GM19468 (cell line): Measurements from ENCODE around the gene UGT3A2.

Experiments
- ATAC-seq: cut with Tn5 transposase; IDR thresholded peaks from one replicate; pipeline ENCODE4 v1.9.1; 2021; ENCODE audit warnings: mild to moderate bottlenecking, moderate library complexity, moderate number of reproducible peaks; ENCODE audit not compliant: unreplicated experiment; ENCODE audit errors: extremely low read depth

UGT3A2 gene, protein sequence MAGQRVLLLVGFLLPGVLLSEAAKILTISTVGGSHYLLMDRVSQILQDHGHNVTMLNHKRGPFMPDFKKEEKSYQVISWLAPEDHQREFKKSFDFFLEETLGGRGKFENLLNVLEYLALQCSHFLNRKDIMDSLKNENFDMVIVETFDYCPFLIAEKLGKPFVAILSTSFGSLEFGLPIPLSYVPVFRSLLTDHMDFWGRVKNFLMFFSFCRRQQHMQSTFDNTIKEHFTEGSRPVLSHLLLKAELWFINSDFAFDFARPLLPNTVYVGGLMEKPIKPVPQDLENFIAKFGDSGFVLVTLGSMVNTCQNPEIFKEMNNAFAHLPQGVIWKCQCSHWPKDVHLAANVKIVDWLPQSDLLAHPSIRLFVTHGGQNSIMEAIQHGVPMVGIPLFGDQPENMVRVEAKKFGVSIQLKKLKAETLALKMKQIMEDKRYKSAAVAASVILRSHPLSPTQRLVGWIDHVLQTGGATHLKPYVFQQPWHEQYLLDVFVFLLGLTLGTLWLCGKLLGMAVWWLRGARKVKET

DNA sequence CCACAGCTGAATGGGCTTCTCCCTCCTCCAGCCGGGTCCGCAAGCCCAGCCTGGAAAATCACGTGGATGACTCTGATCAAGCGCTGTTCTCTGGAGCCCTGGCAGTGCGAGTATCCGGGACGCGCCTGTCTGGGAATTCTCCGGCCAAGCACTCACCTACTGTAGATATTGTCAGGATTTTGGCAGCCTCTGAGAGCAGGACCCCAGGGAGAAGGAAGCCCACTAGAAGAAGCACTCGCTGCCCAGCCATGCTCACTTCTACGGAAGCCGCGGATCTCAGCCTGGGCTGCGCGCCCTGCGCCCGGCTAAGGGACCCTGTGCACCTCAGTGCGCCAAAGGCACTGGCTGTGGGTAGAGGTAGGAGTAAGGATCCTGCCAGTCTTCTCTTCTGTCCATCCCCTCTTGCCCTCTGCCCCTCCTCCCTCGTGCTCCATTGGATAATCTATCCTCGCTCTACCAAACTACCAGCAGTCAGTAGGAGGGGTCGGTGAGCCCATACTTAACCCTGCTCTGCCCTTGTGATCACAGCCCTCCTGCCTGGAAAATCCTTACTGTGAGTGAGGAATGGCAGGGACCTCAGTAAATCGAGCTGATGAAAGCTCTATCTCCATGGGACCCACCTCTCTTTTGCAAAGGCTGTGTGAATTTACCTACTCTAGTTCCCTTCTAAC lies at the start of gene UGT3A2:
Gene UGT3A2, minus strand, starts transcription at position 343 of the 671 bp plus-strand sequence. Its CDS starts 93 bp downstream, at position 250.
- no peak for ATAC-seq

DNA sequence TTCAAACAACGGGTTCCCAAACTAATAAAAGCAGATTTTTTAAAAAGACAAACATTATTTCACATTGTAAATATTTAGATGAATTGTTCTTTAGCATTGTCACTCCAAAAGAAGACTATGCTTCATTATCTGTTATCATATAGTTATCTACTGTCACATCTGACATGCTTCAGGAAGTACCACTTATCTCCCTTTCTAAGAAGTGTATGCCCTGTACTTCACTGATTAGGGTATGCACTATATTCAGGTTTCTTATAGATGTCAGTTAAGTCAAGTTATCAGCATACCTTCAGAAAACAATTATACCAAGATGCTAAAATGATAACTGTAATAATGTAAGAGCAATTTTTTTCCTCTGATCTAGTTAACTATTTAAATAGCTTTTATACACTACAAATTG lies 44.6 kb upstream of the UGT3A2 start:
- ATAC-seq = no peak

DNA sequence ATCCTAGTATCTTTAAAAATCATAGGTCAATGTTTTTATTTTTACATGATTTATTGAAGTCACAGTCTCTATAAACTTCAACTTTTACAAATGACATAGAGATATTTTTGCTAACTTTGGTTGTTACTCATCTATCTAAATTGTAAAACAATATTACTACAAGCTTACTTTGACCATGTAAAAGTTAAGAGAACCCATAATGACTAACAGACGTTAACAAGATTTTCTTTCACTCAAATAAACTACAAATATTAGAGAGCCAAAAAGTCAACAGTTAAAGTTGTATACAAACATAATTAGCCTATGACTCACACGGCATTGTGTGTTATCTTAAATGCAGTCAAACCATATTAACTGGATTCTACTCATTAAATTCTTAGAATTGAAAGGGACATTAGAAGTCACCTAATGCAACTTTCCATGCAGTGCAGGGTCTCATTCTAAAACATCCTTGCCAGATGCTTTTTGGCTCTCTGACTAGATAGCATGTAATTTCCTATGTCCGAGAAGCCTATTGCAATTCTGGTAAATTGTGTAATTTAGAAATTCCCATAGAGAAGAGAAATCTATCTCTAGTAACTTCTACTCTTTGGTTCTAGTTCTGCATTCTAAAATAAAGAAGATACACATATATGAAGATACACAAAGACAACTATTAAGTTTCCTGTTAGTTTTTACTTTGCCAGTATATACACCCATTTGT lies 42.2 kb upstream of the UGT3A2 start:
- ATAC-seq = no peak

DNA sequence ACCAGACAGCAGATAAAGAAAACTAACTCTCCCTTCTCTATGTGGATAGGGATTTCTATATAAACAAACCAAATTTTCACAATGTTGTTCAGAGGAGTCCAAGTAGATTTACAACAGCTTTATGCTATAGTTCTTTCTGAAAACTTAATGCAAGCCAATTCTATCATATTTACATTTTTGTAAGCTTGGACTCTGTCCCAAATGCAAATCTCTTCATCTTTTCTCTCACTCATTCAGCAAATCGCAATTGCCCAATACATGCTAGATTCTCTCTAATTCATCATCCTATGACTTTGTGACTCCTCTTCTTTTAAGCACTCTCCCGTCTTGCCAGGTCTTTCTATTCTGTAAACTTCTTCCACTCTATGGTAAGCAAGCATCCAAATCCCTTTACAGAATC lies 39.1 kb upstream of the UGT3A2 start:
- ATAC-seq = no peak

DNA sequence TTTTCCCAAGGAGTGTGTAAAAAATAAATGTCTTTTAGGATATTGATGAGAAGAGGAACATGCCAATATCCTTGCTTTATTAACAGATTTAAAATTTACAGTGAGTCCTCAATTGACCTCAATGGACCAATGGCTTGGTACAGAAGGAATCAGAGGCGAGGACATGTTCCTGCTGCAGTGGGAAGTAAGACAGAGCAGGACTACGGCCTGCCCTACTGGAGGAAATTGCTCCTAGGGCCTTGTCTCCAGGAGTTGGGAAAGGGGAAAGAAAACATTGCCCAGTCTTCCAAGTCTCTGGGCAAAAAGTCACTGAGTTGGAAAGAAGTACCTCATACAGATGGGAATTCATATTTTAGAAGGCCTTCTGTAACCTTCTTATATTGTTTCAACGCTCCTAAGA lies 33.1 kb upstream of the UGT3A2 start:
- no peak for ATAC-seq

DNA sequence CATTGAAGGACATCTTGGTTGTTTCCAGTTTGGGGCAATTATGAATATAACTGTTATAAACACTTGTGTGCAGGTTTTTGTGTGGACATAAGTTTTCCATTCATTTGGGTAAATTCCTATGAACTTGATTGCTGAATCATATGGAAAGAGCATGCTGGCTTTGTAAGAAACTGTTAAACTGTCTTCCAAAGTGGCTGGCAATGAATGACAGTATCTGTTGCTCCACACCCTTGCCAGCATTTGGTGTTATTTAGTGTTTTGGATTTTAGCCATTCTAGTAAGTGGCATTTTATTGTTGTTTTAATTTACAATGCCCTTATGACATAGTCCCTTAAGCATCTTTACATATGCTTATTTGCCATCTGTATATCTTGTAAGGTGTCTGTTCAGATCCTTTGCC lies 29.8 kb upstream of the UGT3A2 start:
- no peak for ATAC-seq

DNA sequence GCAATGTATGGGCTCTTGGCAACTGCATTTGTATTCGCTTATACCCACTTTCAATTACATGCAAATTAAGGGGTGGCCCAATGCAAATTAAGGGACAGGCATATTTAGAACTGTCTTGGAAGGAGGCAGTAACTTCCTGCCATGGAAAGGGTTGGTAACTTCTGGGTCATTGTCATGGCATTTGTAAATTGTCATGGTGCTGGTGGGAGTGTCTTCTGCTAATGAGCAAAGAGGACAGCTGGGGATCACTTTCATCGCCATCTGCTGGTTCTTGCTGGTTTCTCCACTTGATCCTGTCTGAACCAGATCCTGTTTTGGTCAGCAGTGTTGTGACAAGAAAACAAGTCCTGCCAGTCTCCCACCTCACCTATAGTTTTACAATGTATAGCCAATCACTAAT lies 23.3 kb upstream of the UGT3A2 start:
- ATAC-seq = peak; percentile 56

DNA sequence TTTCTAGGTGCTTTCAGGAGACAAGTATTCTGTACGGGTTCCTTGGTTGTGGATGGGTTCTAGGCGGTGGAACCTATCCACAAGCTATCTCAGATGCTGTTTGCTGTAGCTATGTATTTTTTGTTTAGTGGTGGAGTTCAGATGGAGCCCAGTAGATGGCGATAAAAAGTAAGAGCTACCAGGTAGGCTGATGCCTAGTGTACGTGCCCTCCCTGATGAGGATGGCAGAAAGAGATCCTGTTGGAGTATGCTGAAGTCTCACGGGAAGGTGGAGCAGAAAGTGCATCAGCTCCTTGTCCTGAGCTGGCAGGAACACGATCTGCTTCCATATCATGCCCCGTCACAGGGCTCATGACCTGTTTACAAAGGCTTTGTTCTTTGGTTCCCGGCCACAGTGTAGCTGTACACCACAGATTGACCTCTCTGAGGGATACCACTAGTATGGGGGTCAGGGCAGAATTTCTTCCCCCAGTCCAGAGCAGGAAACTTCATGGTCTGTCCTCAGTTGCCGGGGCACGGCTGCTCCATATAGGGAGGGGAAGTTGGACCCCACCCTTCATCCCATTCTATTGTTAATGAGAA lies 12.6 kb upstream of the UGT3A2 start:
- peak; percentile 65 for ATAC-seq

DNA sequence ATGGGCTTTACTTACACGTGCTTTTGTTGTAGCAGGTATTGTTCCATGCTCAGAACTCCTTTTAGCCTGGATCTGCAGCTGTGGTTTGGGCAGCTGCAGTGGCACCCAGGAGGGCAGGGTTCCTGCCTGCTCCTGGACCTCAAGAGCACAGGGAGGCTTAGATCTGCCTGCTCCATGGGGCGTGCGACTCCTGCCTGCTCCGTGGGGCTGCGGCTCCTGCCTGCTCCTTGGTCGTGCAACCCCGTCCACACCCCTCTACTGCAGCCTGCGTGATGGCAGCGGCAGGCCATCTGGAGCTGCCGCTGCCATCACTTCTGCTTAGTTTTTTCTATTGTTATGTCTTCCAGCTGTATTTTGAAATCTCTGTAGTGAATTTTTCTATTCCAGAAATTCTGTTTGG lies 11.7 kb upstream of the UGT3A2 start:
- no peak for ATAC-seq

DNA sequence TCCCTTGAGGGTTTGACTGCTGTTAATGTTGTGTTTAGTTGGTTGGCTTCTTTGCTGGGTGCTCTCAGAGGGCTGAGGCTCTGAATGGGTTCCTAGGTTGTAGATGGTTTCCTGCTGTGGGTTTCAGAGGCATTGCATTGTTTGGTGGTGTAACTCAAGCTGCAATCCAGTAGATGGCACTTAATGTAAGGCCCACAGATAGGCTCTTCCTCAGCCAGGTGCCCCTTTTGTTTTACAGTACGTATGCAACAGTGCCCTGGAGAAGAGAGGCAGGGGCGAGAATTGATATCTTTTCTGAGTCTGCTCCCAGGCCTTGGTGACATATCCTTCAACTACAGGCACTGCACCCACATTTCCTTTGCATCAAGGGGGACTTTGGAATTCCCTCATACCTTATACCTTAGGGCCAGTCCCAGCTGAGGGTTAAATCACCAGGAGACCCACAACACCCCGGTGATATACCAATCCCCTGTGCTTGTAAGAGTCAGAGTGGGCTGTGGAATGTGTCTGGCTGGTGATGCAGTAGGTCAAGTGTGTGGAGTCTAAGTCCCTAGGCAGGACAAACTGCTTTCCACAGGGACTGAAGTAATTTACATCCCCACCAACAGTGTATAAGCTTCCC lies 7.0 kb upstream of the UGT3A2 start:
- peak; percentile 61 for ATAC-seq

DNA sequence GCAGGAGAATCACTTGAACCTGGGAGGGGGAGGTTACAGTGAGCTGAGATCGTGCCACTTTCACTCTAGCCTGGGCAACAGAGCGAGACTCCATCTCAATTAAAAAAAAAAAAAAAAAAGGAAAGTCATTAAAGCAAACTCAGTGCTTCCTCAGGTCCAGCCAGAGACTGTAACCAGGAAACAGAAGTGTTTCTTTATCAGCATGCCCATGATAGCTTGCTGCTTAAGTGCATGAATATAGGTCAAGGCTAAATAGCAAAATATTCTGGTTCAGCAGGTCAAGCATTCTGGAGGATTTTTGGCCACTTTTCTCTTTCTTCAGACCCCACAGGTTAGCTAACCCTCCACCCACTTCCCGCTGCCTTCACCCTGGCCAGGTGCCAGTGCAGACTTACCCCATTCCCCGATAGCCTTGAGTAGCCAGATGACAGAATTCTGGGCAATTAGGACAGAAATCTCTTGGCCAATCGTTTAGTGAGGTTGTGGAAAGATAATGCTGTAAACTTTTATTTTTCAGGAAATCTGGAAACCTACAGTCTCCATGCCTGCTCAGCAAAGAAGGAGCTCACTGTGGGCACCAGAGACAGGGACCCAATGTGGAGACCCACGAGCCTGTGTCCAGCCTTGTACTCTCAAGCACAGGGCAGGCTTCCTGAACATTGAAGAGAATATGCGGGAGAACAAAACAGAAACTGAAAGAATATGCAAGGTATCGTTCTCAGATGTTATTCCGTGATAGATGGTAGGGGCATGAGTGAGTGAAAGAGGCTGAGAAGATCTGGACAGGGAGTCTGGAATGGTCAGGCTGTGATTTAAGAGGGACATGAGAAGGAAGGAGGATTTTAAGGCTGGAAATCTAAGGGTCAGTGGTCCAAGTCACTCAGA lies 4.2 kb upstream of the UGT3A2 start:
- ATAC-seq = no peak

DNA sequence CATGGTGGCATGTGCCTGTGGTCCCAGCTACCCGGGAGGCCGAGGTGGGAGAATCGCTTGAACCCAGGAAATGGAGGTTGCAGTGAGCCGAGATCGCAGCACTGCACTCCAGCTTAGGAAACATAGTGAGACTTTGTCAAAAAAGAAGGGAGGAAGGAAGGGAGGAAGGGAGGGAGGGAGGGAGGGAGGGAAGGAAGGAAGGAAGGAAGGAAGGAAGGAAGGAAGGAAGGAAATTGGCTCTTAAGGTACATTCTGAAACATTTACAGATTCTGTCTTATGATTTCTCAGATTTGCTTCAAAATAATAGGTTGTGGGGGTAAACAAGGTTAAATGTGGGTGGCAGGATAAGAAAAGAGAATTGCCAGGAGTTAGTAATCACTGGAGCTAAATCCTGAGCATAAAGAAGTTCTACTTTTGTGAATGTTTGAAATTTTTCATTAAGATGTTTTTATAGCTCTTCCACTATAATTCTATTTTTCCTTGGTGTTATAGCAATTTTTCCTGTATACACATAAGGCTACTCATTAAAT lies 2.1 kb upstream of the UGT3A2 start:
- ATAC-seq = no peak

DNA sequence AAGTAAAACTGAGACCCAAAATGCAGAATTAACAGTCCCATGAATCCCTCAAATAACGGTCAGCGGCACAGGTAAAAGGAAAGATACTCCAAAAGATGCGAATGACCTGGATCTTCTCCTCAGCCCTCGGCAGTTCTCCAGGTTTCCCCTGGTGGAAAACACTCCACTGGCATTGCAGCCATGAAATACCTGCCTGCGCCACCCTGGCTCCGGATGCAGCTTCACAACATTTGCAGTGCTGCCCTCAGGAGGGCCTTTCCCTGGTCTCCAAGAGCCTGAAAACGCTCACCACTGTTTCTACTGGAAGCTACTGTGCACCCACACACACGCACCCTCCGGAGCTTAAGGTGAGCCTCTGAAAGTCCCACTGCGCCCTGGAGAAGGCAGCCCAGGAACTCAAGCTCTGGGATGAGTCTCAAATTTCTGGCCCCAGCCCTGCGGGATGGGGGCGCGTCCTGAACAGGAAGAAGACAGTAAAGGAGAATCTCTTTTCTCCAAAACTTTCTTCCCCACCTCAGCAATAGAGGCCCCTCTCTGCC lies 612 bp downstream of the UGT3A2 start:
- no peak for ATAC-seq

DNA sequence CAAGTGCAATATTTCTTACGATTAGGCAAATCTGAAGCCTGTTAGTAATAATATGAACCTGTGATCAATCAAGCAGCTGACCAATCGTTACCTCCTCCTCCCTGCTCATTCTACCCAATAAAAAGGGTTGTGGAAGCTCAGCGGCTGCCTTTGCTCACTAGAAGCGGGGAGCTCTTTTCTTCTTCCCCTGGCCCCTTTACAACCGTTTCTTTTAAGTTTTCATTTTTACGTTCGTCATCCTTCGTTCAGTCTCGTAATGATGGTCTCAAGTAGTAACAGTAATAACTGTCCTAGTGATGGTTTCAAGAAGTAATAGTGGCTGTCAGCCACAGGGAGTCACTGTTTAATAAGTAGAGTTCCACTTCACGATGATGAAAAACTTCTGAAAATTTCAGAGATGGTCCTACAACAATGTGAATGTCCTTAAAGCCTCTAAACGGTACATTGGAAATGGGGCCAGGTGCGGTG lies 6.2 kb downstream of the UGT3A2 start:
- ATAC-seq = no peak

DNA sequence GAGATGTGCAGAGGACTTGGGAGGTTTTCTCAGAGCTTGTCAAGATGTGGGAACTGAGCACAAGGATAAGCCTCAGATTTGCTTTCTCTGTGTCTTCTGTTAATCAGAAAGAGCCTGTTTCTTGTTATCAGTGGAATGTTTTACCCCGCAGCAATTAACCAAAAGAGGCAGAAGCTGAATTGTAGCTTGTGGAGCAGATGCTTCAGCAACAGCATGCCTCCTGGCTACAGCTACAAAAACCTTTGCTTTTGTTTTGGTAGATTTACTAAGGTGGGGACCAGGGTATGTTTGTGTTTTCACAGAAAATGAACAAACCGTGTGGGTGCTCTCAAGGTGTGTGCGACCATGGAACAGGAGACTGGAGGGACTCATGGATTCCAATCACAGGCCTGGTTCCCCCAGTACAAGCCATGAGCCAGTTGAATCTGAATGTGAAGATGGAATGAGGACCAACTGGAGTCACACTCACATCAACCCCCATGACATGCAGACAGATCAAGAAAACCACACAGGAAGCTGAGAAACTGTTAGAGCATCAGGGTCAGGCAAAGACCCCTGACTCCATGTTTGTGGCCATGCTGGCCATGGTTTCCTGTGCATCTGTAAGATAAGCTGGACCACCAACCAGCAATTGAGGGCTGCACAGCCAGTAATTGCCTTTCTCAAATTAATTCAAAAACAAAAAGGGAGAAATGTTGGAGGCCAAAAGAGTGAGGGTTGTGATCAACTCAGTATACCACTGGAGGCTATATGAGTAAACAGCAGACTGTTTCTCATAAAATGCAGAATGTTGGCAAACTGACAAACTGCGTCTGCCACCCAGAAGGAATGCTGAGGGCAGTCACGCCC lies 6.9 kb downstream of the UGT3A2 start:
- ATAC-seq = no peak

DNA sequence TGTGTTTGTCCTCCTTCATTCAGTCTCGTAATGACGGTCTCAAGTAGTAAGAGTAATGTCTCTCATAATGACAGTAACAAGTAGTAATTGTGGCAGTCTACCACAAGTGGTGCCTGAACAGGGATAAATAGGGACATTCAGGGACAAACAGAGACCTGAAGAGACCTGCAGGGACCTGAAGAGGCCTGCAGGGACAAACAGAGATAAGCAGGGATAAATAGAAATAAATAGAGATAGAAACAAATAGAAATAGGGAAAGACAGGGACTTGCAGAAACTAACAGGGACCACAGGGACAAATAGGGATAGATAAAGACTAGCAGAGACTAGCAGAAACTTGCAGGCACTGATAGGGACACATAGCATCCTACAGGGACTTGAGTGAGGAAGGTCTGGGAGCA lies 7.9 kb downstream of the UGT3A2 start:
- ATAC-seq = no peak

DNA sequence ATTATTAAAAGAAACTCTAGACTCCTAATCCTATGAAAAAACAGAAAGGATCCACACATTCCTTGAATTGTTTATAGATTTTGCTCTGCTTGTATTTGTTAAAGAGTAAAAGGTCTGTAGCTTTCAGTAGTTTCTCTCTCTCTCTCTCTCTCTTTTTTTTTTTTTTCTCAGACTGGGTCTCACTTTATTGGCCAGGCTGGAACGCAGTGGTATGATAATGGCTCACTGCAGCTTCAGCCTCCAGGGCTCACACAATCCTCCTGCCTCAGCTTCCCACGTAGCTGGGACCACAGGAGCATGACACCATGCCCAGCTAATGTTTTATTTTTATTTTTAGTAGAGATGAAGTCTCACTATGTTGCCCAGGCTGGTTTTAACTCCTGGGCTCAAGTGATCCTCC lies 9.3 kb downstream of the UGT3A2 start:
- ATAC-seq = no peak

DNA sequence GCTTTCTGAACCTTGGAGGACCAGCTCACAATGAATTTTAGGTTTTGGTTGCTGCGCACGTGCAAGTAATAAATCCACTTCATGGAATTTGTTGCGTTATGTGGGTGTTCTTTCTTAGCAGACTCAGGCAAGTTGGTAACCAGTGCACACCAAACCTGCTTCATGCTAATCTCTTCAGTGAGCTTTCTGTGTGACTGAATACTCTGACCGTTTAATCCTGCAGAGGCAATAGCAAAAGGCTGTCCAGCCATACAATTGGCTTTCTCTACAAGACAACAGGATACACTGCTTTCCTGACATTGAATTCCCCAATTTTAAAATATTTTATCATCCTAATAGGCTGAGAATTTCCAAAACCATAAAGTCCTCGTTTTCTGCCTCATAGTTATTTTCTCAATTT lies 10.3 kb downstream of the UGT3A2 start:
- ATAC-seq = no peak
